22Rv1 (cell line): ENCODE data around the gene SET.

Source experiments
- CTCF ChIP-seq: fragments of 450-650 bp; IDR thresholded peaks from 2 replicates; pipeline ENCODE4 v1.5.1; 2017; ENCODE audit warnings: mild to moderate bottlenecking
- ZFX ChIP-seq: fragments of 450-650 bp; IDR thresholded peaks from 2 replicates; pipeline ENCODE4 v1.6.1; 2017; ENCODE audit warnings: antibody characterized with exemption, borderline replicate concordance

GRCh38 chr9:128669786-128670185, 19.2 kb upstream of the SET start:
- TF ChIP-seq CTCF (no peak), ZFX (no peak)
